Mesenteric fat pad (tissue), 1 donor: ENCODE measurements around the gene C14orf132. TPM values are rescaled to one million over a fixed set of nuclear protein-coding genes. Genes with fewer than 3 reads are reported as not detected.
A peak's percentile ranks its signal among the peaks of the same experiment; 100 is the strongest.

Source experiments
- DNase-seq: peaks from one replicate; pipeline ENCODE4 v3.0.0-alpha.2; 2020; ENCODE audit warnings: low spot score
- total RNA-seq: library from RNA; stranded (reverse); fragmentation: NEBNext Ultra II Directional; extraction: Animal tissue kit (Norgen Biotek cat#: 25700); gene quantifications from one replicate; pipeline ENCODE4 v1.2.1, GENCODE V29; 2021
- donor health status: DM: yes; HTN: yes; CAD: no.

The C14orf132 gene
- total RNA-seq, 1 donor from 2014 or later: 2.7 TPM

DNA sequence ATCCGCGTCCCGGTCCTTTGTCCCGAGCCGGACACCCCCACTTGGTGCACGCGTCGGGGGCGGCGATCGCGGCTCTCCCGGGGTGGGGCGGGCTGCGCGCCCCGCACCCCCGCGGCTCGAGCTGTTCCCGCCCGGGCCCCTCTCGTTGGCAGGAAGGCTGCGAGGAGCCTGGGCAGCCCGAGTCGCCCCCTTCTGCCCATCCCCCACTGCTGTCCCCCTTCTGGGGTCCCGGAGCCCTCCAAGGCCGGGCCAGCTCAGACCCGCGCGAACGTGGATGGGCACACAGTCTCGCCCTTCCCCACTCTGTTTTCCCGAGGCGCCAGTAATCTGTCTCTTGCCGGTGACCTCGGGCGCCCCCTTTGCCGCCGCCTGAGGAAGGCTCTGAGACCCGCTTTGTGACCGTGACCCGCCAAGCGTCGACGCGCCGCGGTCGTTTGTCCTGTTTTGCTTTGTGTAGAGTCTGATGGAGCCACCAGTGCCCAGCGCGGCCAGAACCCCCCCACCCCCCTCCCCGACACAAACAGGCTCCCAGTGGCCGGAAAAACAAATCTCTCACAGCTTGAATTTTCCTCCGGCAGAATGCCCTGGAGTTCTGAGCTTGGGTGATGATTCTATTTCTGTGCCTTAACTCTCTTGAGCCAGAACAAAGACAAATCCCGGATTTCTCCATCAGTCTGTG lies 610 bp downstream of the C14orf132 start:
- no peak for DNase-seq

DNA sequence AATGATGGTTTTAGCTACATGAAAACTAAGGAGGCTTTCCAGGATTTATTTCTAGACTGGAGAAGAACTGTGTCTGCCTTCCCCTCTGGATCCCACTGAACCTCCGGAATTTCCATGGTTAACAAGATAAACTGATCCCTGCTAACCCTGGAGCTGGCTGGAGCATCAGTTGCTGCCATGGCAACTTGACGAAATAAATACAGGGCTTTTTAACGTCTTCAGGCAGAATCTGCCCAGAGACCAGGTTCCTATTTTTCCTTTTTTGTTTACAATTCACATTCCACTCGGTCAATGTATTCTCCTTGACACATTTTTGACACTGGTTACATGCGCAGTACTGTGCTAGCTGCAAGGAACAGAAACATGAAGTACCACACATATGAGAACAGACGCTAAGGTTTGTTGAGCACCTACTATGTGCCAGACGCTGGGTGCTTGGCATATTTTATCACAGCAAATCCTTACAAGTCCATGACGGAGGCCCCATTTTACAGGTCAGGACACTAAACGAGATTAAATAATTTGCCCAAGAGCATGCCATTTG lies 1.7 kb downstream of the C14orf132 start:
- DNase-seq: no peak

DNA sequence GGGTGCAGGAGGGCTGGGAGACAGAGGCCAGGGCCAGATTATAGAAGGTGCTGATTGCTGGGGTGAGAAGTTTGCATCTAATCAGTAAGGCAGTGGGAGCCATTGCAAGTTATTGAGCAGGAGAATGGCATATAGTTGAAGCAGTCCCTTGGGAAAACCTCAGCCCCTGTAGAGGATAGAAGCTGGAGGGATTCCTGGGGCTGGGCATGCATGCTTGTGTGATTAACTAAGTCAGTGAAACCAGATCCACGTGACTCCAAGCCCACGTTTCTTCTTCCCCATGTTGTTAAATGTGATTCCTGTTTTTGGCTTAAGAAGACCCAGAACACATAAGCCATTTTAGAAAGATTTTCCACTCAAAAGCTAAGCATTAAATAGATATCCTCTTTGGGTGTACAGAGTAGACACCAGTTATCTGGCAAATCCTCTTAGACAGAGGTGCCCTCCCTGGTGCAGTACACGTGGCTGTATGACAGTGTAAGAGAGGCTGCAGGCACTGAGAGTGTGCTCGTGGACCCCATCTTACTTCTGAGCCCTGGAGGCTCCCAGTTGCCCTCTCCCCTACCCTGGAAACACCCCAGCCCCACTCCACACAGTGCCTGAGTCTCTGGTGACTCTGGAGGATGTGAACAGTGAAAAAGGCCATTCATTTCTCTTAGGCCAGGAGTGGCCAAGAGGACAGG lies 3.2 kb downstream of the C14orf132 start:
- DNase-seq: no peak

DNA sequence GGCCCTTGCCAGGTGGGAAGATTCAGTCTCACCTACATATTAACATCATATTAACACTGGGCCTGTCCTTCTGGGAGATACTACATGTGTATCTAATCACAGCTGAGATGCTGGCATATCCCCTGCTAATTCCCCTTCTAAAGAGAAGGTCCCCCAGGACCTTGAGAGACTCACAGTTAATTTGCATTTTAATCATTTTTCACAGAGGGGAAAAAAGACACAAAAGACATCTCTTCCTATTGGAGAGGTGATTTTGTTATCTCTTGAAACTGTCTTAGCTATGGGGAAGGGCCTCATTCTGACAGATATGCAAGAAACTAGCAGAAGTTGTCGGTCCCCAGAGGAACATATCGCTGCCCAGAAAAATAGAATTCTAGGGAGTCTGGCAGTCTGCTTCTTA lies 7.5 kb downstream of the C14orf132 start:
- no peak for DNase-seq

DNA sequence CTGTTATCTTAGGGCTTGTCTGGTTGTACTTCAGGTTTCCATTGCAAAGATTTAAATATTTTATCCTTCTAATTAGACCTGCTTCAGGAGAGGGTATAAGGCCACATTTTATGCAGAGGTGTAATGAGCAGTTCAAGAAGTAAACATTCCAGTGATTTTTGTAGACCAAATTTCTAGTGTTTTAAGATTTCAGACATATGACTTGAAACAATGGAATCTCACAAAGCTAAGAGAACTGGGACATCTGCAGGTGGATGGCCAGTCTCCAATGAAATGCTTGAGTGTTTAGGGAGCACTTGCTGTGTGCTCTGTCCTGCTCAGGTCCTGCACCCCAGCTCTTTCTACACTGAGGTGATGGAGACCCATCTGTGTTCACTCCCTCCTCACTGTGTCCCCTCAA lies 7.9 kb downstream of the C14orf132 start:
- no peak for DNase-seq

DNA sequence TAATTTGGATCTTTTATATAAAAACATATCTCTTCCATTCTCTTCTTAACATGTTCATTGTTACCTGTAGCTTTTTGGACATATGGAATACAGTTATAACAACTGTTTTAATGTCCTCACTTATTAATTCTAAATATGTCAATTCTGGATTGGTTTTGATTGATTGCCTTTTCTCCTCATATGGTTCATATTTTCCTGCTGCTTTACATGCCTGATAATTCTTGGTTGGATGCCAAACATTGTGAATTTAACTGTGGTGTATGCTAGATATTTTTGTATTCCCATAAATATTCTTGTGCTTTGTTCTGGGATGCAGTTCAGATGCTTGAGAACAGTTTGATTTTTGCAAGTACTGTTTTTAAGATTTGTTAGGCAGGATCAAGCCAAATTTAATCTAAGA lies 10.8 kb downstream of the C14orf132 start:
- no peak for DNase-seq

DNA sequence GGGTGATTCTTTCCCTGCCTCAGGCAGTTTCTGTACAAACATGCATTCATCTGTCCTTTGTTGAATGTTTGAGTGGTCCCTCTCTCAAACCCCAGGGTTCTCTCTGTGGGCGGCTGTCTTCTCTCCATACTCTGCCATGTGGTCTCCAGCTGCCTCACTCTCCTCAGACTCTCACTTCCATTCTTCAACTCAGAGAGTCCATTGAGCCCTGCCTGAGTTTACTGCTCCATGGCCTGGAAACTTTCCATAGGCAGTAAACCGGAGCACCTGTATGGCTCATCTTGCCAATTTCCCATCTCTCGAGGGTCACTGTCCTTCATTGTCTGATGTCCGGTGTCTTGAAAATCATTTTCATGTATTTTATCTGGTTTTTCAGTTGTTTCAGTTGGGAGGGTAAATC lies 11.3 kb downstream of the C14orf132 start:
- DNase-seq: peak; percentile 11

DNA sequence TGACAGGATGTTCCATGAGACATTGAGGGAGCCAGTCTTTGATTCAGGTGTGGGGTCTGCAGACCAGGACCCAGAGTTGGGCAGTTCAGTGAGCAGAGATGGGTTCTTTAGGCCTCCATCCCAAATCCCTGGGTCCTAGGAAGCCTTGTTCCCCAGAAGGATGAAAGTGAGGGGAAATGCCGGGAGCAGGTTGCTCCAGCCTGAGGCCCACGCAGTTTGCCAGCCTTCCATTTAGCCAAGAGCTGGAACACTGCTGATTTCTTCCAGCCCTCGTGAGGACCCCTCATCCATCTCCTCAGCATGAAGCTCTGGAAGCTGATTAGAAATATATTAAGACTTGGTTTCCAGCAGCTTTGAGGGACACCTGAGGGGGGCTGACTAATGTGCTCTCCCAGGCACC lies 12.1 kb downstream of the C14orf132 start:
- peak; percentile 18 for DNase-seq

DNA sequence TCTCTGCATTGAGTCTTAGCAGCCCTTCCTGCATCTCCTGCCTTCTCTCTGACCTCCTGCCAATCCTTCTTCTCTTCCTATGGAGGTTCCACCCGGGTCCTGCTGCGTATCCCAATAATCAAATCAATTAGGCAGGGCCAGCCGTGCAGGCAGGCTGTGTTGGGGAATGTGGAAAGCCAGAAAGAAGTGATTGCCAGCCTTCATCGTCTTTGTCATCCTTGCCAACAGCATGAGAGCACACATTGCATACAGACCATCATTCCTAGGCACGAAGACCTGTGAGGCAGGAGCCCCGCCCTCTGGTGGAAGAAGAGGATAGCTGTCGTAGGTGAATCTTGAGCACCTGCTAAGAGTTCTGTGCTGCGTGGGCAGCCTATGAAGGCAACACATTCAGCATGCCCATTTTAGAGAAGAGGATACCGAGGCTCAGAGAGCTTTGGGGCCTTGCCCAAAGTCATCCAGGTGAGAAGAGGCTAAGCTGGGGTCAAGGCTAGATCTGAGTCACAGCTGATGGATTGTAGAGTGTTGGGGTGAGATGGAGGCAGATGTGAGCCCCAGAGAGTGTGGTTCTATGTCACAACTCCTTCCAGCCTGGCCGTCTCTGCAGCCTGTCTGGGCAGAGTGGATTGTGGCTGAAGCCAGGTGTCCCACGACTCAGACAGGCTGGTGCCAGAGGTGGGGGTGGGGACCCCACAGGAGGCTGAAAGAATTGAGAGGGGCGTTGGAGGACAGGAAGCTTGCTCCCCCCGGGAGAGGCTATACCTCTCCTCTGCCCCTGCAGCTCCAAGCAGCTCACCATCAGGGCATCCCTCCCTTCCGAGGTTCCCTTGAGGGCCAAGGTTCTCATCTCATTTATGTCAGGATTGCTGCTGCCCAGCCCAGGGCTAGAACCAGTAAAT lies 12.7 kb downstream of the C14orf132 start:
- DNase-seq: peak; percentile 80

DNA sequence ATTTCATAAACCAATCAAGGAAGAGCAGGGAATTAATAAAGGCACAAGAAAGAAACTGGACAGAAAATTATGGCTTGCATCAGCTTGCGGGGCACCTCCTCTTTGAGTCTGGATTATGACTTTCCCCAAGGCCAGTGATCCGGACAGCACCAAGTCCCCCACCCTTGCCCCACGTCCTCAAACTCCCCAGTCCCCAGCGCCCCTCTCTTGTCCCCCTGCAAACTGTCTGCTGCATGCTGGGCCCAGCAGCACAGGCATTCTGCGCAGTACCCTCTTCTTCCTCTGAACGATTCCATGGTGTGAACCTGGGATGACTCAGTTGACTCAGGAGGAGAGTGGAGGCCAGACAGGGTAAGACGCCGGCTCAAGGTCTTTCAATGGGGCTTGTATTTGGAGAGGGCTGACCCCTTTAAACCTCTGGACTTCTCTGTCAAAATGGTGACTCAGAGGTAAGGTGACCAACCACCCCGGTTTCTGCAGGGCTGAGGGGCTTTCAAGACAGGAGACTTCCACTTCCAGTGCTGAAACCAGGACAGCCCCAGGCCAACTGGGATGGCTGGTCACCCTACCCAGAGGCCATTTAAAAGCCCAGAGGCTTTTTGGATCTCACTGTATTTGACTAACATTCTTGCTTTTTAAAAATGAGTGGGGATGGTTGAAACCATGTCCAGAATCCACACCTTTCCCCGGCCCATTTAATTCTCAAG lies 13.5 kb downstream of the C14orf132 start:
- DNase-seq: peak; percentile 82

DNA sequence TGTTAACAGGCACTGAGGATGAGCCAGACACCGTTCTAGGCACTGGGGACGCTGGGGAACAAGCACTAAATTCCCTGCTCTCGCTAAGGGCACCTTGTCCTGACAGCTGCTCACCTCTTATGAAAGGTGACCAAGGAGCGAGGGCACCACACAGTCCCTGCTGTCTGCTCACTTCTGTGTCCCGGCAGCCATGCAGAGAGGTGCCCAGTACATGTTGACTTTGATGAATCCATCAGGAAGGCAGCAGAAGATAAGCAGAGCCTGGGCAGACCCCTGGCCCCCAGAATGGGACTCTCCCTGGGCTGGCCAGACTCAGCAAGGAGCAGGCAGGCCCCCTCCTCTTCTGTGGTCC lies 14.1 kb downstream of the C14orf132 start:
- DNase-seq: peak; percentile 71

DNA sequence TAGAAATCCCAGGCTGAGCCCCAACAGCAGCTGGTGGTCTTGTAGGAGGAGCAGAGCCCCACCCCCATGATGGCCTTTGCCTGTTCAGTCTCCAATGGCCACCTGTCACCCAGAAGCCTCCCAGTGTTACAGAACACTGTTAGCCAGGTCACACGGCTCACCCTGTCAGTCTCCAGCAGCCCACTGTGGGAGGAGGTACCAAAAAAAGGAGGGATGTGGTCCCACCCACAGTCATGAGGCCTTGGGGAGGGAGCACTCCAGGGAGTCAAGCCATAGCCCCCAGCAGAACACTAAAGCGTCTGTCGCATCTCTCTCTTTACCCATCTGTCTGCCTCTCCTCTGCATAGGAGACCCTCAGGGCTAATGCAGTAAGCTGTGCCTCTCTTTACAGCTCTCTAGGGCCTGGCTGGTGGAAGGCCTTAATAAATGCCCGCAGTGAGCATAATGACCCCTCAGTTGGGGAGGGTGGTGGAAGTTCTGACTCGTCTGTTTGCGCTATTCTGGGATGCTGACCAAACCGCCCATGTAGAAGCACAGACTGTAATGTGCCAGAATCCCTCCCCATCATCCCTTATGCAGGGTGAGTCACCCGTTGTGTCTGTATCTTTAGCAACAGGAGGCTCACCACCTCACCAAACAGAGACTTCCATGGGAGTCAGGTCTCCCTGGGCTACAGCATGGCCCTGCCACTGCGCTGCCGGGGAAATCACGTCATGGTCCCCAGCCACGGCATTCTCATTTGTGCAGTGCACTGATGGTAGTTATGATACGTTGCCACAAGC lies 14.6 kb downstream of the C14orf132 start:
- peak; percentile 84 for DNase-seq

DNA sequence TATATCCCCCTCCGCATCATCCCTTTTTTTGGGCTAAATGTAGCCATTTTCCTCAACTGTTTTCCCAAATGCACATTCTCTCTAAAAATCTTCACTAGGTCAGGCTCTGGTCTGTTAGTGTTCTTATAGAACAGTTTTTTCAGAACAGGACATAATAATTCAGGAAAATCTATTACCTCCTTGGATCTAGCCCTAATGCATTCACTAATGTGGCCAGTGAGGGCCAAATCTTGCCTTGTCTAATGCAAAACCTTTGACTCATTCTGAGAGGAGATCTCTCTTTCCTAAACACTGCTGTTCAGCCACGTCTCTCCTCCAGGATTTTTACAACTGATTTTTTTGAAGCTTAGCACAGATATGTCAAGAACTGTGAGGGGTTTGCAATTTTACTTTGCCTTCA lies 15.5 kb downstream of the C14orf132 start:
- DNase-seq: no peak

DNA sequence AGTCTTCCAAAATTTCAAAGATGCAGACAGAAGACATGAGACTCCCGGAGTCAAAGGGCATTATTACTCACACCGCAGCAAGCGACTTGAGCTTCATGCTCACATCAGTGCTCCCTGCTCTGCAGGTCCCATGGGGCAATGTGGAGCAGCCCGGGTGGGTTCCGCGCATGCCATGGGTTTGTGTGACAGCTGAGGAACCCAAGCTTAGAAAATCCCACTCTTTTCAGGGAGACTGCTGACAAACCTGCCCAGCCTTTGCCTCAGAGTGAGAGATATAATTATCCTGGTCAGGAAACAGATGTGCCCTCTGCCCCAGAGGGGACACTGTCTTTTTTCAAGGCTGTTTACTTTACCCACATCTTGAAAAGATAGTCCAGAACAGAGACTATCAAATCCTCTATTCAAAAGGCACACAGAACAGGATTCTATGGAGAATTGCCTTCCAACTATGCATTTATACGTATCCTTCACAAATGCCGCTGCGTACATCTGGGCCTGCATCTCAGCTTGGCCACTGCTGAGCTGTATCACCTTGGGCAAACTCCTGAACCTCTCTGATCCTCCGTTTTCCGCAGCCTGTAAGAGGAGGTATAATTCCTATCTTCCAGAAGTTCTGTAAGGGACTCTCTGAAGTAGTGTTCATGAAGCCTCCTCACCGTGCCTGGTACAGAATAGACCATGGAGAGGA lies 16.0 kb downstream of the C14orf132 start:
- DNase-seq: peak; percentile 67

DNA sequence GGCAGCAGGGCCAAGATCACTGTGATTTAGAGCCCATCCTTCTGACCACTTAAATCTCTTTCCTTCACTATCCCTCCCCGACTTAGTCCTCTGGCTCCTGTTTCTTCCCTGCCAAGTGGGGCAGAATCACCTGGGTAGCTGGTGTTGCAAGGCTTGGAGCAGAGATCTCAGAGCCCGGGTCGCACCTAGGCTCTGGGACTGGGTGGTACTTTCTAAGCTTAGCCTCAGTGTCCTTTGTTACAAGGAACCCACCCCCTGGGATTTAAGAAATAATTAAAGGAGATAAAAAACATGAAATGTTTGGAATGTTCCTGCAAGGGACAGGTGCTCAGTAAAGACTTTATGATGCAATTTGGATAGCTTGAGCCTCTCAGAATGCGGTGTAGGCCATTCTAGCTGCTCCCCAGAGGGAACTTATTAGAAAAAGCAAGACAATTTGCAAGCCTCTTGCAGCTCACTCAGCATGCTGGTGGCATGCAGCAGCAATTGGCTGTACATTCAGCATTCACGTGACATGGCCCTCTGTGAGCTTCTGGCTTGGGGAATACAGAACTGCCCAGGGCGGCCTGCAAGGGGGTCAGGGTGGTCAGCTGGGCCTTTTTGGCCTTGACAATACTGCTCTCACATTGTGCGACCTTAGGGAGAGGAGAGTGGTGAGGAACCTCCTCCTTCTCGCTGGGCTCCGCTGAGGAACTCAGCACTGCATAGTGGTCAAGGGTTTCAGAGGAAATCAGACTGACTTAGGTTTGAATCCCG lies 16.8 kb downstream of the C14orf132 start:
- DNase-seq: peak; percentile 71

DNA sequence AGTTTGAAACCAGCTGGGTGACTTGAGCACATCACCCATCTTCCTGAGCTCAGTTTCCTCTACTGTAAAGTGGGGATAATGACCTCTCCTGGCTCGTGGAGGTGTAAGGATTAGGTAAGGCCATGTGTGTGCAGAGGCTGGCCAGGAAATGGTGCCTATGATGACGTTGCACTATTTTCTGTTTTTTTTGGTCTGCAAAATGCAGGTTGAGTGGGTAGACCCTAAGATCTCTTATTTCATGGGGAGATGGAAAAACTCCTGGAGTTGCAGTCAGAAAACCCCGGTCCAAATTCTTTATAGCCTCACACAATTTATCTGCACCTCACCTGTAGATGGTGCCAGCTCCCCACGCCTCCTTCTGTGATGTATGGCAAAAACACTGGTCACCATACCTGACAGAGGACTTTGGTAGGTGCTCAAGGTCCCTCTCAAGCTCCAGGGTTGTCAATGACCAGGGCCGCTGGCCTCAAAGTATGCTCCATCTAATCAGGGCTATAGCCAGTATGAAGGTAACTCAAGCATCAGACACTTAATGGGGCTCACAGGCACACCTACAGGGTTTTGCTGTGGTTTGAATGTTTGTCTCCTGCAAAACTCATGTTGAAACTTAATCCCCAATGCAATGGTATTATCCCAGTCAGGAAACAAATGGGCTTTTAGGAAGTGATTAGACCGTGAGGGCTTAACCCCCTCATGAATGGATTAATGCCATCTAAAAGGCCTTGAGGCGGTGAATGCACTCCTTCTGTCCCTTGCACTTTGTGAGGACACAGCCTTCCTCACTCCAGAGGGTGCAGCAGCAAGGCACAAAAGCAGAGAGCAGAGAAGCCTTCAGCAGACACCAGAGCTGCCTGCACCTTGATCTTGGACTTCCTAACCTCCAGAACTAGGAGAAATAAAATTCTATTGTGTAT lies 17.6 kb downstream of the C14orf132 start:
- DNase-seq: peak; percentile 41

DNA sequence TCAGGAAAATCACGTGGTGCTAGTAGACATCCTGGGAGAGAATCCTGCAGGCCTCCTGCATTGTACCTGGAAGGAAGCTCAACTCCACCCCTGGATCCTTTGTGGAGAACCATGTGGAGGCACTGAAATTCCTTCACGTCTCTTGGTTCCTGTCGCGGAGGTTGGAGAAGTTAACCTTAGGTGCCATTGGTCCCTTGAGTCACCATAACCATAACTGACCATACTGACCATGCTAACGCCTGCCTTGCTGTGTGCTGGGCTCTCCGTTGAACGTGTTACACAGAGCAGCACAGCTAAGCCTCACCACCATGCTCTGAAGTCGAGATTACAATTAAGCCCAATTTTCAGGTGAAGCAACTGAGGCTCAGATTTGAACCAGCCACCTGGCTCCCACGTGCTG lies 18.6 kb downstream of the C14orf132 start:
- peak; percentile 51 for DNase-seq
